Chondrocyte (in vitro differentiated cells): Measurements from ENCODE around the gene GABPB2. TPM values are rescaled to one million over a fixed set of nuclear protein-coding genes. Genes with fewer than 3 reads are reported as not detected.

Experiments used
- DNase-seq: peaks from one replicate; pipeline ENCODE4 v3.0.0; 2021; ENCODE audit warnings: mixed read lengths, low spot score
- H3K27ac Mint-ChIP-seq: one replicate; pipeline ENCODE4 v1.8.0; 2021; ENCODE audit warnings: mild to moderate bottlenecking, moderate library complexity, mixed read lengths; ENCODE audit not compliant: unreplicated experiment
- H3K27me3 Mint-ChIP-seq: 2 replicates; pipeline ENCODE4 v1.8.0; 2021; ENCODE audit warnings: low read depth, mixed read lengths
- H3K36me3 Mint-ChIP-seq: 2 replicates; pipeline ENCODE4 v1.8.0; 2021; ENCODE audit warnings: low read depth, mixed read lengths
- H3K4me1 Mint-ChIP-seq: 2 replicates; pipeline ENCODE4 v1.8.0; 2021; ENCODE audit warnings: low read depth, mild to moderate bottlenecking, mixed read lengths
- H3K4me3 Mint-ChIP-seq: one replicate; pipeline ENCODE4 v1.8.0; 2021; ENCODE audit warnings: mild to moderate bottlenecking, moderate library complexity, mixed read lengths; ENCODE audit not compliant: unreplicated experiment
- H3K9me3 Mint-ChIP-seq: 2 replicates; pipeline ENCODE4 v1.8.0; 2021; ENCODE audit warnings: low read depth, mixed read lengths
- CTCF ChIP-seq: fragments of 200-600 bp; sonication (generic); IDR thresholded peaks from 2 replicates; pipeline ENCODE4 v1.5.0; 2021; ENCODE audit warnings: antibody characterized with exemption, mild to moderate bottlenecking, moderate library complexity
- total RNA-seq: library from RNA; stranded (reverse); gene quantifications from 3 replicates; pipeline ENCODE4 v1.2.1, GENCODE V29; 2021

The GABPB2 gene
- total RNA-seq, 1 donor from 2014 or later: 8.2 TPM

- no peak for DNase-seq
- peaks cover 26% of the 10 kb centered on the region for H3K4me1 Mint-ChIP-seq
- peak overlapping the region; percentile 93 for H3K4me3 Mint-ChIP-seq
- H3K9me3 Mint-ChIP-seq: no peaks in the 10 kb centered on the region
- peak; percentile 83 for TF ChIP-seq CTCF
- peak overlapping the region; percentile 95 for H3K27ac Mint-ChIP-seq
- H3K36me3 Mint-ChIP-seq: peaks cover 14% of the 10 kb centered on the region
- H3K27me3 Mint-ChIP-seq: no peaks in the 10 kb centered on the region
Observed at GRCh38 chr1:151047925-151048644, 22.5 kb upstream of the GABPB2 start.

GRCh38 chr1:151048645-151049032 lies 21.9 kb upstream of the GABPB2 start:
- H3K27me3 Mint-ChIP-seq: no peaks in the 10 kb centered on the region
- no peak for DNase-seq
- peak overlapping the region; percentile 93 for H3K4me3 Mint-ChIP-seq
- no peaks in the 10 kb centered on the region for H3K9me3 Mint-ChIP-seq
- H3K36me3 Mint-ChIP-seq: peaks cover 14% of the 10 kb centered on the region
- peaks cover 26% of the 10 kb centered on the region for H3K4me1 Mint-ChIP-seq
- peak overlapping the region; percentile 95 for H3K27ac Mint-ChIP-seq
- TF ChIP-seq CTCF: peak; percentile 63

DNA sequence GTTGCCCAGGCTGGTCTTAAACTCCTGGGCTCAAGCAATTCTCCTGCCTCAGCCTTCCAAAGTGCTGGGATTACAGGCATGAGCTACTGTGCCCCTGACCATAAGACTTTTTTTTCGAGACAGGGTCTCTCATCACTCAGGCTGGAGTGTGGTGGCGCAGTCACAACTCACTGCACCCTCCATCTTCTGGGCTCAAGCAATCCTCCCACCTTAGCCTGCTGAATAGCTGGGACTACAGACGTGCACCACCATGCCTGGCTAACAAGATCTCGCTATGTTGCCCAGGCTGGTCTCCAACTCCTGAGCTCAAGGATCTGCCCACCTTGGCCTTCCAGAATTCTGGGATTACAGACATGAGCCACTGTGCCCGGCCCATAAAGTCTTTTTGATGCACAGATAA lies 21.1 kb upstream of the GABPB2 start:
- Mint-ChIP-seq H3K27ac (peak overlapping the region; percentile 95), H3K4me3 (no peak overlapping the region), H3K4me1 (peaks cover 26% of the 10 kb centered on the region), H3K36me3 (peaks cover 18% of the 10 kb centered on the region), H3K9me3 (no peaks in the 10 kb centered on the region), H3K27me3 (no peaks in the 10 kb centered on the region)
- no peak for TF ChIP-seq CTCF
- no peak for DNase-seq

- no peak for DNase-seq
- H3K4me3 Mint-ChIP-seq: no peak overlapping the region
- H3K36me3 Mint-ChIP-seq: peaks cover 20% of the 10 kb centered on the region
- H3K4me1 Mint-ChIP-seq: peaks cover 26% of the 10 kb centered on the region
- TF ChIP-seq CTCF: no peak
- H3K27ac Mint-ChIP-seq: peak overlapping the region; percentile 15
- no peaks in the 10 kb centered on the region for H3K27me3 Mint-ChIP-seq
- H3K9me3 Mint-ChIP-seq: no peaks in the 10 kb centered on the region
Observed at GRCh38 chr1:151050051-151050688, 20.4 kb upstream of the GABPB2 start.

GRCh38 chr1:151051356-151052009 lies 19.1 kb upstream of the GABPB2 start:
- no peaks in the 10 kb centered on the region for H3K27me3 Mint-ChIP-seq
- H3K9me3 Mint-ChIP-seq: no peaks in the 10 kb centered on the region
- DNase-seq: no peak
- TF ChIP-seq CTCF: no peak
- peaks cover 25% of the 10 kb centered on the region for H3K36me3 Mint-ChIP-seq
- no peak overlapping the region for H3K27ac Mint-ChIP-seq
- peaks cover 34% of the 10 kb centered on the region for H3K4me1 Mint-ChIP-seq
- no peak overlapping the region for H3K4me3 Mint-ChIP-seq
